ENCODE measurements around the gene PDCL3. TPM values are rescaled to one million over a fixed set of nuclear protein-coding genes. Genes with fewer than 3 reads are reported as not detected.

Gene PDCL3
- total and polyA plus RNA-seq, 2 experiments from 2014 or later = 28.1 to 72.4 TPM

DNA sequence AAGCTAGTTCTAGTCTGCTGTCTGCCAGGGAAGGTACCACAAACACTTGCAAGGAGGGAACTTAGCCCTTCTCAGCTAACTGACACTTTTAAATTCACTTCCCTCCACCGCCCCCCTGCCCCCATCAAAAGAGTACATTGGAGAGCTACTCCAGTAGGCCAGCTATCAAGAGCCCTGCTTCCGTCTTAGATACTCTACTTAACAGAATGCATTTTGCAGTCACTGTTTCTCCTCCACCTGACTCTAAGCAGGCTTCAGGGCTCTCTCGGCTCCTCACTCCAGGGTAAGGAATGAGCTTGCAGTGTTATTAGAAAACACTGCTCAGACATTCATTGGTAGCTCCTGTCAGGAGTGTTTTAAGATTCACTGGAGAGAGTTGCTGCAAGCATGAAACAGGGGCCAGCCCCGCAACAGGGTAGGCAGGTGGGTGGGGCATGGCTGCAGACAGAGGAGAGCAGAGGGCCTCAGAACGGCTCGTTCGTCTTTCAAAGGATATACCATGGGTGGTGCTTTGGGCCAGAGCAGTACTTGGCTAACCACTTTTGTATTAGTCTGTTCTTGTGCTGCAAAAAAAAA is 35.3 kb upstream of the PDCL3 start:
- H3K27me3 Mint-ChIP-seq (ENCODE audit: insufficient read depth, low read depth, poor library complexity) = no peaks in the 10 kb centered on the region
- no peak overlapping the region for H3K4me3 ChIP-seq
- H4K20me1 ChIP-seq (replicated peaks; ENCODE audit: insufficient read depth) = no peaks in the 10 kb centered on the region
- TF ChIP-seq, protein P1, sequence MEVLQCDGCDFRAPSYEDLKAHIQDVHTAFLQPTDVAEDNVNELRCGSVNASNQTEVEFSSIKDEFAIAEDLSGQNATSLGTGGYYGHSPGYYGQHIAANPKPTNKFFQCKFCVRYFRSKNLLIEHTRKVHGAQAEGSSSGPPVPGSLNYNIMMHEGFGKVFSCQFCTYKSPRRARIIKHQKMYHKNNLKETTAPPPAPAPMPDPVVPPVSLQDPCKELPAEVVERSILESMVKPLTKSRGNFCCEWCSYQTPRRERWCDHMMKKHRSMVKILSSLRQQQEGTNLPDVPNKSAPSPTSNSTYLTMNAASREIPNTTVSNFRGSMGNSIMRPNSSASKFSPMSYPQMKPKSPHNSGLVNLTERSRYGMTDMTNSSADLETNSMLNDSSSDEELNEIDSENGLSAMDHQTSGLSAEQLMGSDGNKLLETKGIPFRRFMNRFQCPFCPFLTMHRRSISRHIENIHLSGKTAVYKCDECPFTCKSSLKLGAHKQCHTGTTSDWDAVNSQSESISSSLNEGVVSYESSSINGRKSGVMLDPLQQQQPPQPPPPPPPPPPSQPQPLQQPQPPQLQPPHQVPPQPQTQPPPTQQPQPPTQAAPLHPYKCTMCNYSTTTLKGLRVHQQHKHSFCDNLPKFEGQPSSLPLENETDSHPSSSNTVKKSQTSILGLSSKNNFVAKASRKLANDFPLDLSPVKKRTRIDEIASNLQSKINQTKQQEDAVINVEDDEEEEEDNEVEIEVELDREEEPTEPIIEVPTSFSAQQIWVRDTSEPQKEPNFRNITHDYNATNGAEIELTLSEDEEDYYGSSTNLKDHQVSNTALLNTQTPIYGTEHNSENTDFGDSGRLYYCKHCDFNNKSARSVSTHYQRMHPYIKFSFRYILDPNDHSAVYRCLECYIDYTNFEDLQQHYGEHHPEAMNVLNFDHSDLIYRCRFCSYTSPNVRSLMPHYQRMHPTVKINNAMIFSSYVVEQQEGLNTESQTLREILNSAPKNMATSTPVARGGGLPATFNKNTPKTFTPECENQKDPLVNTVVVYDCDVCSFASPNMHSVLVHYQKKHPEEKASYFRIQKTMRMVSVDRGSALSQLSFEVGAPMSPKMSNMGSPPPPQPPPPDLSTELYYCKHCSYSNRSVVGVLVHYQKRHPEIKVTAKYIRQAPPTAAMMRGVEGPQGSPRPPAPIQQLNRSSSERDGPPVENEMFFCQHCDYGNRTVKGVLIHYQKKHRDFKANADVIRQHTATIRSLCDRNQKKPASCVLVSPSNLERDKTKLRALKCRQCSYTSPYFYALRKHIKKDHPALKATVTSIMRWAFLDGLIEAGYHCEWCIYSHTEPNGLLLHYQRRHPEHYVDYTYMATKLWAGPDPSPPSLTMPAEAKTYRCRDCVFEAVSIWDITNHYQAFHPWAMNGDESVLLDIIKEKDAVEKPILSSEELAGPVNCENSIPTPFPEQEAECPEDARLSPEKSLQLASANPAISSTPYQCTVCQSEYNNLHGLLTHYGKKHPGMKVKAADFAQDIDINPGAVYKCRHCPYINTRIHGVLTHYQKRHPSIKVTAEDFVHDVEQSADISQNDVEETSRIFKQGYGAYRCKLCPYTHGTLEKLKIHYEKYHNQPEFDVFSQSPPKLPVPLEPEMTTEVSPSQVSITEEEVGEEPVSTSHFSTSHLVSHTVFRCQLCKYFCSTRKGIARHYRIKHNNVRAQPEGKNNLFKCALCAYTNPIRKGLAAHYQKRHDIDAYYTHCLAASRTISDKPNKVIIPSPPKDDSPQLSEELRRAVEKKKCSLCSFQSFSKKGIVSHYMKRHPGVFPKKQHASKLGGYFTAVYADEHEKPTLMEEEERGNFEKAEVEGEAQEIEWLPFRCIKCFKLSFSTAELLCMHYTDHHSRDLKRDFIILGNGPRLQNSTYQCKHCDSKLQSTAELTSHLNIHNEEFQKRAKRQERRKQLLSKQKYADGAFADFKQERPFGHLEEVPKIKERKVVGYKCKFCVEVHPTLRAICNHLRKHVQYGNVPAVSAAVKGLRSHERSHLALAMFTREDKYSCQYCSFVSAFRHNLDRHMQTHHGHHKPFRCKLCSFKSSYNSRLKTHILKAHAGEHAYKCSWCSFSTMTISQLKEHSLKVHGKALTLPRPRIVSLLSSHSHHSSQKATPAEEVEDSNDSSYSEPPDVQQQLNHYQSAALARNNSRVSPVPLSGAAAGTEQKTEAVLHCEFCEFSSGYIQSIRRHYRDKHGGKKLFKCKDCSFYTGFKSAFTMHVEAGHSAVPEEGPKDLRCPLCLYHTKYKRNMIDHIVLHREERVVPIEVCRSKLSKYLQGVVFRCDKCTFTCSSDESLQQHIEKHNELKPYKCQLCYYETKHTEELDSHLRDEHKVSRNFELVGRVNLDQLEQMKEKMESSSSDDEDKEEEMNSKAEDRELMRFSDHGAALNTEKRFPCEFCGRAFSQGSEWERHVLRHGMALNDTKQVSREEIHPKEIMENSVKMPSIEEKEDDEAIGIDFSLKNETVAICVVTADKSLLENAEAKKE (CRISPR knock-in tag; IDR thresholded peaks at IDR 0.05) = no peak
- TF ChIP-seq ETS1 (IDR thresholded peaks at IDR 0.05) (no peak), ZNF331 (CRISPR knock-in tag; IDR thresholded peaks at IDR 0.05; ENCODE audit: low read depth) (no peak), CTCF (conservative IDR thresholded peaks at IDR 0.05; ENCODE audit: low read depth in 2 of 2) (no peak), STAT1 (IDR thresholded peaks at IDR 0.05; ENCODE audit: unreplicated experiment) (no peak), EZH2phosphoT487 (IDR thresholded peaks at IDR 0.05; ENCODE audit: unreplicated experiment) (no peak), EZH2 (IDR thresholded peaks at IDR 0.05; ENCODE audit: low read depth, unreplicated experiment) (no peak), POLR2AphosphoS5 (IDR thresholded peaks at IDR 0.05; ENCODE audit: low read depth) (no peak), ZNF114 (CRISPR knock-in tag; IDR thresholded peaks at IDR 0.05) (no peak), NANOG (IDR thresholded peaks at IDR 0.05; ENCODE audit: borderline replicate concordance) (no peak), CREB1 (CRISPR knock-in tag; IDR thresholded peaks at IDR 0.05; ENCODE audit: low read depth) (no peak), JUNB (IDR thresholded peaks at IDR 0.05; ENCODE audit: unreplicated experiment) (no peak)
- TF ChIP-seq, protein P2, sequence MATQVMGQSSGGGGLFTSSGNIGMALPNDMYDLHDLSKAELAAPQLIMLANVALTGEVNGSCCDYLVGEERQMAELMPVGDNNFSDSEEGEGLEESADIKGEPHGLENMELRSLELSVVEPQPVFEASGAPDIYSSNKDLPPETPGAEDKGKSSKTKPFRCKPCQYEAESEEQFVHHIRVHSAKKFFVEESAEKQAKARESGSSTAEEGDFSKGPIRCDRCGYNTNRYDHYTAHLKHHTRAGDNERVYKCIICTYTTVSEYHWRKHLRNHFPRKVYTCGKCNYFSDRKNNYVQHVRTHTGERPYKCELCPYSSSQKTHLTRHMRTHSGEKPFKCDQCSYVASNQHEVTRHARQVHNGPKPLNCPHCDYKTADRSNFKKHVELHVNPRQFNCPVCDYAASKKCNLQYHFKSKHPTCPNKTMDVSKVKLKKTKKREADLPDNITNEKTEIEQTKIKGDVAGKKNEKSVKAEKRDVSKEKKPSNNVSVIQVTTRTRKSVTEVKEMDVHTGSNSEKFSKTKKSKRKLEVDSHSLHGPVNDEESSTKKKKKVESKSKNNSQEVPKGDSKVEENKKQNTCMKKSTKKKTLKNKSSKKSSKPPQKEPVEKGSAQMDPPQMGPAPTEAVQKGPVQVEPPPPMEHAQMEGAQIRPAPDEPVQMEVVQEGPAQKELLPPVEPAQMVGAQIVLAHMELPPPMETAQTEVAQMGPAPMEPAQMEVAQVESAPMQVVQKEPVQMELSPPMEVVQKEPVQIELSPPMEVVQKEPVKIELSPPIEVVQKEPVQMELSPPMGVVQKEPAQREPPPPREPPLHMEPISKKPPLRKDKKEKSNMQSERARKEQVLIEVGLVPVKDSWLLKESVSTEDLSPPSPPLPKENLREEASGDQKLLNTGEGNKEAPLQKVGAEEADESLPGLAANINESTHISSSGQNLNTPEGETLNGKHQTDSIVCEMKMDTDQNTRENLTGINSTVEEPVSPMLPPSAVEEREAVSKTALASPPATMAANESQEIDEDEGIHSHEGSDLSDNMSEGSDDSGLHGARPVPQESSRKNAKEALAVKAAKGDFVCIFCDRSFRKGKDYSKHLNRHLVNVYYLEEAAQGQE (IDR thresholded peaks at IDR 0.05; ENCODE audit: unreplicated experiment) = no peak
- no peaks in the 10 kb centered on the region for H3K79me2 ChIP-seq (replicated peaks; ENCODE audit: insufficient read depth)
- no peak for ATAC-seq
- H2AFZ ChIP-seq = peak overlapping the region; percentile 47; the same call in 1 of the 2 replicates
- H3K9me2 ChIP-seq (ENCODE audit: insufficient read depth) = peaks cover 3% of the 10 kb centered on the region
- no peaks in the 10 kb centered on the region for H3K36me3 Mint-ChIP-seq (ENCODE audit: low read depth)
- H3K4me3 Mint-ChIP-seq = no peak overlapping the region
- 0 out of 2 replicates have a peak, but pooled peaks cover 6% of the 10 kb centered on the region for H3K4me1 ChIP-seq (ENCODE audit: insufficient read depth)
- no peaks in the 10 kb centered on the region for H3K36me3 ChIP-seq (ENCODE audit: insufficient read depth)
- H3K9me3 Mint-ChIP-seq = no peaks in the 10 kb centered on the region
- no peak overlapping the region for H3K4me2 ChIP-seq
- H3K27ac Mint-ChIP-seq = no peak overlapping the region
- DNase-seq (ENCODE audit: low spot score) = no peak
- no peaks in the 10 kb centered on the region for H3K4me1 Mint-ChIP-seq
- H3F3A ChIP-seq (replicated peaks; ENCODE audit: low read depth) = no peaks in the 10 kb centered on the region
- H3K27me3 ChIP-seq (ENCODE audit: insufficient read depth) = no peaks in the 10 kb centered on the region
- H3K27ac ChIP-seq (ENCODE audit: low read depth) = no peak overlapping the region
